A673 (cell line): Measurements from ENCODE around the gene SCGB1A1. TPM values are rescaled to one million over a fixed set of nuclear protein-coding genes. Genes with fewer than 3 reads are reported as not detected.
A peak's percentile ranks its signal among the peaks of the same experiment; 100 is the strongest.

Source experiments
- BruUV-seq: library from RNA; stranded (reverse); fragments of 400-500 nt; replicated peaks from 2 replicates; lab custom pipeline; 2021; lab: Mats Ljungman, UMichigan
- CTCF ChIA-PET: fragments of 300-600 bp; sonication (Branson Sonifier 250); formaldehyde crosslinking; loops from one replicate; lab custom pipeline; 2022; ENCODE audit warnings: antibody characterized with exemption; lab: Charles Lee
- POLR2A ChIA-PET: fragments of 300-600 bp; sonication (Branson Sonifier 250); formaldehyde crosslinking; loops from one replicate; lab custom pipeline; 2022; ENCODE audit warnings: antibody characterized with exemption; ENCODE audit not compliant: low non-redundant PET; lab: Charles Lee
- DNase-seq: peaks from one replicate; pipeline ENCODE4 v3.0.0-alpha.2; 2015; ENCODE audit warnings: low spot score
- H3K27ac ChIP-seq: fragments of 200-600 bp; sonication (generic); 2 replicates; pipeline ENCODE4 v1.5.1; 2016; ENCODE audit warnings: mixed run types, low read depth, mild to moderate bottlenecking, mixed read lengths, antibody characterized with exemption, low read length; ENCODE audit not compliant: poor library complexity, severe bottlenecking
- H3K27me3 ChIP-seq: fragments of 200-600 bp; sonication (generic); replicated peaks from 2 replicates; pipeline ENCODE4 v1.6.1; 2017; ENCODE audit warnings: mixed run types, low read depth, mild to moderate bottlenecking, mixed read lengths, antibody characterized with exemption, low read length; ENCODE audit not compliant: insufficient read depth, poor library complexity
- H3K36me3 ChIP-seq: fragments of 200-600 bp; sonication (generic); 2 replicates; pipeline ENCODE4 v1.6.1; 2016; ENCODE audit warnings: mixed run types, mild to moderate bottlenecking, mixed read lengths, antibody characterized with exemption, low read length; ENCODE audit not compliant: insufficient read depth, poor library complexity, severe bottlenecking
- H3K4me1 ChIP-seq: fragments of 200-600 bp; sonication (generic); 2 replicates; pipeline ENCODE4 v1.6.1; 2017; ENCODE audit warnings: mixed run types, mild to moderate bottlenecking, mixed read lengths, antibody characterized with exemption, low read length; ENCODE audit not compliant: insufficient read depth, poor library complexity, severe bottlenecking
- H3K4me3 ChIP-seq: fragments of 200-600 bp; sonication (generic); 2 replicates; pipeline ENCODE4 v1.5.1; 2016; ENCODE audit warnings: low read depth, mixed run types, mild to moderate bottlenecking, mixed read lengths, low read length; ENCODE audit not compliant: poor library complexity, severe bottlenecking
- H3K9me3 ChIP-seq: fragments of 200-600 bp; sonication (generic); 2 replicates; pipeline ENCODE4 v1.6.1; 2016; ENCODE audit warnings: mixed run types, low read depth, mild to moderate bottlenecking, mixed read lengths, antibody characterized with exemption, low read length; ENCODE audit not compliant: poor library complexity, severe bottlenecking
- CTCF ChIP-seq: fragments of 300-800, 200-600 bp; sonication (generic); conservative IDR thresholded peaks from 2 replicates; pipeline ENCODE4 v1.5.1; 2017; ENCODE audit warnings: low read depth, mild to moderate bottlenecking, antibody characterized with exemption, low read length, moderate library complexity, mixed read lengths
- EZH2 ChIP-seq: fragments of 200-600 bp; sonication (generic); IDR thresholded peaks from 2 replicates; pipeline ENCODE4 v1.6.1; 2017; ENCODE audit warnings: borderline replicate concordance, low read depth, mild to moderate bottlenecking, mixed read lengths, antibody characterized with exemption, low read length; ENCODE audit not compliant: poor library complexity, severe bottlenecking
- intact Hi-C: fragments of 100-400 bp; cut with micrococcal nuclease; formaldehyde crosslinking; loops from one replicate; pipeline ENCODE4 v1.10.0; 2022; ENCODE audit not compliant: unreplicated experiment
- total RNA-seq: library from RNA; stranded (reverse); gene quantifications from 2 replicates; pipeline ENCODE4 v1.2.3, GENCODE V29; 2021

SCGB1A1 gene
- total RNA-seq, 1 experiment from 2014 or later = not detected

- ChIA-PET POLR2A (no interaction called here), CTCF (no interaction called here)
- no peaks in the 10 kb centered on the region for H3K27me3 ChIP-seq
- TF ChIP-seq CTCF (peak; percentile 34; the same call in 1 of the 2 replicates), EZH2 (no peak)
- H3K4me1 ChIP-seq = no peaks in the 10 kb centered on the region
- DNase-seq = no peak
- intact Hi-C loops = loop anchor here (10.0 kb wide), 2 partner anchors 153 to 633 kb away; partner anchors contain the start of gene AHNAK
- H3K9me3 ChIP-seq = no peaks in the 10 kb centered on the region
- no peak overlapping the region for H3K27ac ChIP-seq
- no TSS peak for BruUV-seq
- no peak overlapping the region for H3K4me3 ChIP-seq
- no peaks in the 10 kb centered on the region for H3K36me3 ChIP-seq
These were observed 27.0 kb upstream of the SCGB1A1 start for GRCh38 chr11:62391642-62392425.

- CTCF ChIA-PET = interaction anchor here (1.0 kb wide), 1 partner anchor 150 kb away, joined by 4 read pairs; no protein-coding TSS in a partner anchor
- Histone ChIP-seq H3K4me1 (no peaks in the 10 kb centered on the region), H3K27me3 (no peaks in the 10 kb centered on the region), H3K36me3 (no peaks in the 10 kb centered on the region), H3K27ac (no peak overlapping the region), H3K9me3 (no peaks in the 10 kb centered on the region), H3K4me3 (no peak overlapping the region)
- POLR2A ChIA-PET = no interaction called here
- no peak for TF ChIP-seq CTCF
- TF ChIP-seq EZH2 = no peak
- no peak for DNase-seq
- BruUV-seq = TSS peak; percentile 69
- intact Hi-C loops = loop anchor here (10.0 kb wide), 2 partner anchors 152 to 632 kb away; partner anchors contain the start of gene AHNAK
These were observed 26.3 kb upstream of the SCGB1A1 start for GRCh38 chr11:62392506-62392905.

GRCh38 chr11:62393061-62393611, 25.7 kb upstream of the SCGB1A1 start:
- H3K36me3 ChIP-seq = no peaks in the 10 kb centered on the region
- ChIA-PET POLR2A (no interaction called here), CTCF (interaction anchor here (0.6 to 1.0 kb wide), 2 partner anchors 17 to 149 kb away, joined by 4 read pairs; no protein-coding TSS in a partner anchor)
- intact Hi-C loops = loop anchor here (10.0 kb wide), 2 partner anchors 152 to 632 kb away; partner anchors contain the start of gene AHNAK
- H3K4me3 ChIP-seq = no peak overlapping the region
- no peaks in the 10 kb centered on the region for H3K4me1 ChIP-seq
- H3K9me3 ChIP-seq = no peaks in the 10 kb centered on the region
- DNase-seq = no peak
- TF ChIP-seq CTCF (0 out of 2 replicates have a peak, but pooled peaks have one; percentile 22), EZH2 (no peak)
- no TSS peak for BruUV-seq
- H3K27me3 ChIP-seq = no peaks in the 10 kb centered on the region
- no peak overlapping the region for H3K27ac ChIP-seq
